WI38 (cell line): ENCODE measurements around the gene RAB29.
A peak's percentile ranks its signal among the peaks of the same experiment; 100 is the strongest.

ENCODE experiments used
- H3K4me3 ChIP-seq: 2 replicates; pipeline ENCODE4 v1.5.1; 2011; ENCODE audit warnings: low read depth, mild to moderate bottlenecking, control low read depth, low read length
- CTCF ChIP-seq: IDR thresholded peaks from 2 replicates; pipeline ENCODE4 v1.5.1; 2012; ENCODE audit warnings: low read depth, mild to moderate bottlenecking, control low read depth, low read length

Gene RAB29

GRCh38 chr1:205750138-205751035 is 24.9 kb downstream of the RAB29 start, which contains the start of gene NUCKS1:
Gene NUCKS1 (minus strand): TSS chr1:205750182. CDS start chr1:205749973, 209 bp downstream.
- no peak for TF ChIP-seq CTCF
- peak within 1 kb of the TSS; percentile 92 for H3K4me3 ChIP-seq

- H3K4me3 ChIP-seq = peak overlapping the region; percentile 92
- no peak for TF ChIP-seq CTCF
Measured at GRCh38 chr1:205749234-205750137, 25.8 kb downstream of the RAB29 start.

DNA sequence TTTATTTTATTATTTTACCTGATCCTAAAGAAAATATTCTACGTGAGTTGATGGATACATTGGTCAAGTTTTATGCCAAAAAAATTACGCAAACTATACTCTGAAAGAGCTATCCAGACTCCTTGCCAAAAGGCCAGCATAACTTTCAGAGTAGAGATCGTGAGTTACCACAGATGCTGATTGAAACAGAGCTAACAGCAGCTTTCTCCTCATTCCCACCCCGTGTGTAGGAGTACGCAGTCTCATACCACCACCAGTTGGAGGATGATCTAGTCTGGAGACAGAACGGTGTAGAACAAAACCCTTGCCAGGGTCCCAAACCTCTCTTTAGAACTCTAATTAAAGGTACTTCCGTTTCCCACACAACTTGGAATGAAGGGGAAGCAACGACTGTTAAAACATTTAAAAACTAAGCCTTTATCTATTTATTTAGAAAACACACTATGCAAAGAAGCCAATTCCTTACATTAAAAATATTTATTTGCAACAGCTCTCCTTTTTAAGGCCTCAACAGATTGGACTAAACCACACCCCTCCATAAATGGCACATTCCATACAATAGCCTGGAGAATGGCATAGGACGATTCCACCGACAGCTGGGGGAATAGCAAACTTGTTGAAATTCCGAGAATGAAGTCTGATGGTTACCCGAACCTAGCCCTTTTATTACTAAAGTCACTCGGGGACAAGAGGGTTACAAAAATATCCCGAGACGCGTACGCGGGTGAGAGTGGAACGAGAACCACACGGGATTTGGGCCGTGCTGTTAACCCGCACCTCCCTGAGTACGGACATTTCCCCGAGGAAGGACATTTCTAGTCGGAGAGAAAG is 26.7 kb downstream of the RAB29 start:
- TF ChIP-seq CTCF = no peak
- peak overlapping the region; percentile 92 for H3K4me3 ChIP-seq

- TF ChIP-seq CTCF = no peak
- H3K4me3 ChIP-seq = peak overlapping the region; percentile 8; the same call in 1 of the 2 replicates
Measured at GRCh38 chr1:205746757-205747412, 28.4 kb downstream of the RAB29 start.

DNA sequence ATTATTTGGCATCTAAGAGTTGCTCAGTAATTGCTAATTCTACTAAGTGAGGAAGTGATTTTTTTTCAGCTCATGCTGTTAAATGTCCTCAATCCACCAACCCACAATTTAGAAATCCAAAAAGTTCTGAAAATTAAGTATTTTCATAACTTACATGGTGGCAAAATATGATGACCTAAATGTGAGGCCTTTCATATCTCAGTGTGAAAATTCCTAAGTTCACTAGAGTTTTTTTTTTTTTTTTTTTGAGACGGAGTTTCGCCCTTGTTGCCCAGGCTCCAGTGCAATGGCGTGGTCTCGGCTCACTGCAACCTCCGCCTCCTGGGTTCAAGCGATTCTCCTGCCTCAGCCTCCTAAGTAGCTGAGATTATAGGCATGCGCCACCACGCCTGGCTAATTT is 30.9 kb downstream of the RAB29 start:
- no peak overlapping the region for H3K4me3 ChIP-seq
- no peak for TF ChIP-seq CTCF

DNA sequence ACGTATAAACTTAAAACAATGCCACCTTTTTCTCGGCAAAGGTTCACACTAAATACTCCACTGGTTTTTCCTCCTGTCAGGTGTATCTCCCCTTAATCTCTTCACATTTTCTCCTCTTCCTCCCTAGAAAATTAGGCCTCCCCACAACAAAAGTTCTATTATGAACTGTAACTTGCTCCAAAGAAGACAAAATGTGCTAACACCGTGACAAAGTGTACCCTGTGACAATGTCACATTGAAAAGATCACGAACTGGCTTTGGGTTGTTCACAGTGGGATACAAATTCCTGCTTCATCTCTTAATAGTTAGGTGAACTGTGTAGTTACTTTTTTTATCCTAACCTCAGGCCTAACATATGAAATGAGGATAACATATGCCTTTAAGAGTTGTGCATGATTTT is 31.3 kb downstream of the RAB29 start:
- H3K4me3 ChIP-seq = no peak overlapping the region
- TF ChIP-seq CTCF = no peak
